Activated CD8-positive, alpha-beta memory T cell treated with anti-CD3 and anti-CD28 coated beads, Interleukin-2, amount 10 ng/mL, durations not matched to agents 7 days and 5 days (primary cell): ENCODE measurements around the gene EZH1. TPM values are rescaled to one million over a fixed set of nuclear protein-coding genes. Genes with fewer than 3 reads are reported as not detected.

Source experiments
- ATAC-seq: fragments of 150-1000 bp; cut with Tn5 transposase; one replicate; pipeline ENCODE4 v1.10.0; 2021; ENCODE audit warnings: moderate library complexity
- CTCF ChIA-PET: fragments of 350-600 bp; sonication (Branson Sonifier 250); formaldehyde crosslinking; loops from one replicate; lab custom pipeline; 2021; ENCODE audit warnings: antibody characterized with exemption; lab: Charles Lee
- DNase-seq: peaks from one replicate; pipeline ENCODE4 v3.0.0-alpha.2; 2020
- H3K27ac Mint-ChIP-seq: one replicate; pipeline ENCODE4 v1.8.0; 2021; ENCODE audit warnings: mild to moderate bottlenecking, mixed read lengths
- H3K27me3 Mint-ChIP-seq: one replicate; pipeline ENCODE4 v1.8.0; 2021; ENCODE audit warnings: mixed read lengths
- H3K36me3 Mint-ChIP-seq: one replicate; pipeline ENCODE4 v1.8.0; 2021; ENCODE audit warnings: mild to moderate bottlenecking, mixed read lengths
- H3K4me1 Mint-ChIP-seq: one replicate; pipeline ENCODE4 v1.8.0; 2021; ENCODE audit warnings: mixed read lengths
- H3K4me3 Mint-ChIP-seq: one replicate; pipeline ENCODE4 v1.8.0; 2021; ENCODE audit warnings: mild to moderate bottlenecking, moderate library complexity, mixed read lengths
- H3K9me3 Mint-ChIP-seq: one replicate; pipeline ENCODE4 v1.8.0; 2022; ENCODE audit warnings: low read depth, mixed read lengths
- total RNA-seq, 2 experiments: library from RNA; stranded (reverse); gene quantifications; one replicate each; pipeline ENCODE4 v1.2.3, GENCODE V29; 2021

EZH1 gene
- total RNA-seq, 2 experiments from 2014 or later: 39.9 to 46.5 TPM

- H3K4me1 Mint-ChIP-seq: peaks cover 51% of the 10 kb centered on the region
- no peak within 1 kb of the TSS for H3K27ac Mint-ChIP-seq
- H3K27me3 Mint-ChIP-seq: peaks cover 39% of the 10 kb centered on the region
- CTCF ChIA-PET: interaction anchor here (1.1 to 2.1 kb wide), 6 partner anchors 8 to 284 kb away, joined by 3 to 17 read pairs (median 4); partner anchors contain the start of genes BECN1 and PSMC3IP
- ATAC-seq (no peak), DNase-seq (no peak)
- H3K36me3 Mint-ChIP-seq: no peaks in the 10 kb centered on the region
- H3K9me3 Mint-ChIP-seq: no peaks in the 10 kb centered on the region
- H3K4me3 Mint-ChIP-seq: peak within 1 kb of the TSS; percentile 46
These were observed 62.7 kb downstream of the EZH1 start, which contains the start of gene CNTNAP1 for GRCh38 chr17:42681976-42682721. TSS of gene CNTNAP1 (plus strand) at chr17:42682531. CDS start at chr17:42682830, 299 bp downstream.

DNA sequence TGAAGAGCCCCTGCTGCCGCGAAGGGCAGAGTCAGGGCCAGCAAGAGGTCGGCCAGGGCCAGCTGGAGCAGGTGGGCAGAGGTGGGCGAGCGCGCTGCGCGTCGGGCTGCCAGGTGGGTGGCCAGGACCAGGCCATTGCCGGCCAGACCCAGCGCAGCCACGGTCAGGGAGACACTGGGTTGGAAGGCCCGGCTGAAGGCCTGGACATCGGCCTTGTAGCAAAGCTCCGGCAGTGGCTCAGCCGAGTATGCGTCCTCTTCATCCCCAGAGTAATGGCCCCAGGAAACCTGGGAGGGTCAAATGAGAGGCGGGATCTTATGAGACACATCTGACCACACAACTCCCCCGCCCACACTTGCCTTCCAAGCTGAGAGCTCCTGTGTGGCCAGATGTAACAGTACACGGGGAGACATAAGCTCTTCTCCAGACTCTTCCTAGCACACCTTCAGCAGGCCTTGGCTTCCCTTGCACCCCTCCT, 64.5 kb downstream of the EZH1 start:
- ATAC-seq (no peak), DNase-seq (no peak)
- peaks cover 47% of the 10 kb centered on the region for H3K27me3 Mint-ChIP-seq
- H3K4me3 Mint-ChIP-seq: no peak overlapping the region
- no peak overlapping the region for H3K27ac Mint-ChIP-seq
- CTCF ChIA-PET: interaction anchor here (0.5 to 6.2 kb wide), 11 partner anchors 11 to 402 kb away, joined by 3 to 92 read pairs (median 4); partner anchors contain the start of genes PSMC3IP, RETREG3, TUBG1 and TUBG2
- H3K9me3 Mint-ChIP-seq: no peaks in the 10 kb centered on the region
- no peaks in the 10 kb centered on the region for H3K36me3 Mint-ChIP-seq
- peaks cover 62% of the 10 kb centered on the region for H3K4me1 Mint-ChIP-seq

- H3K9me3 Mint-ChIP-seq: no peaks in the 10 kb centered on the region
- no peaks in the 10 kb centered on the region for H3K36me3 Mint-ChIP-seq
- peak overlapping the region; percentile 57 for H3K4me3 Mint-ChIP-seq
- peak overlapping the region; percentile 85 for H3K27ac Mint-ChIP-seq
- ATAC-seq: peak; percentile 55
- H3K4me1 Mint-ChIP-seq: peaks cover 65% of the 10 kb centered on the region
- peak; percentile 82 for DNase-seq
- H3K27me3 Mint-ChIP-seq: peaks cover 53% of the 10 kb centered on the region
- CTCF ChIA-PET: interaction anchor here (0.5 to 6.2 kb wide), 17 partner anchors 10 to 269 kb away, joined by 3 to 92 read pairs (median 4); partner anchors contain the start of genes PSMC3IP, RETREG3, TUBG1 and TUBG2
These were observed 65.1 kb downstream of the EZH1 start for GRCh38 chr17:42679492-42680330.

DNA sequence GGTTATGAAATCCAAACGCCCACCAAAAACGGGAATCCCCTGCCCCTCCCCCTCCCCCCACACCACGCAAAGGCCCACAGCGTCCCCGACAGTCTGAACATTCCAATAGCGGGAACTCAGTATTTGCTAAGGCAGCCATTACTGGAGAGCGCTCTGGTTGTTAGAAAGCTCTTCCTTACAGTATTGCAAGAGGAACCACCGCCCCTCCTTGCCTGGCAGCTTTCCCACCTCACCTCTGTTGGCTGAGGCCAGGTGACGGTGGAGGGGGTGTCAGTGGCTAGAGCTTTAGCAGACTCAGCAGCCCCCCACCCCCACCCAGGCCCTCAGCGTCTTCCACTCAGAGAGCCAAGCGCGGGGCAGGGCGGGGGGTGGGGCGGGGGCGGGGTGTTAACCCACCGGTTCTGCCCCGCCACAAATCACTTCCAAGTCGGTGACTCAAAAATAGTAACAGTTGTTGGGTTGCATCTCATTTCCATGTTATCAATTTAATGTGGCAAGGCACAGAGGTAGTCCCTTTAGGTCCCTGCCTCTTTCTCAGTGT, 65.8 kb downstream of the EZH1 start:
- Mint-ChIP-seq H3K9me3 (no peaks in the 10 kb centered on the region), H3K36me3 (no peaks in the 10 kb centered on the region), H3K4me1 (peaks cover 70% of the 10 kb centered on the region), H3K27ac (peak overlapping the region; percentile 89), H3K4me3 (peak overlapping the region; percentile 73), H3K27me3 (peaks cover 54% of the 10 kb centered on the region)
- DNase-seq (peak; percentile 59), ATAC-seq (peak; percentile 2)
- CTCF ChIA-PET: interaction anchor here (0.5 to 6.2 kb wide), 11 partner anchors 9 to 146 kb away, joined by 3 to 92 read pairs (median 4); partner anchors contain the start of genes PSMC3IP, RETREG3, TUBG1 and TUBG2

DNA sequence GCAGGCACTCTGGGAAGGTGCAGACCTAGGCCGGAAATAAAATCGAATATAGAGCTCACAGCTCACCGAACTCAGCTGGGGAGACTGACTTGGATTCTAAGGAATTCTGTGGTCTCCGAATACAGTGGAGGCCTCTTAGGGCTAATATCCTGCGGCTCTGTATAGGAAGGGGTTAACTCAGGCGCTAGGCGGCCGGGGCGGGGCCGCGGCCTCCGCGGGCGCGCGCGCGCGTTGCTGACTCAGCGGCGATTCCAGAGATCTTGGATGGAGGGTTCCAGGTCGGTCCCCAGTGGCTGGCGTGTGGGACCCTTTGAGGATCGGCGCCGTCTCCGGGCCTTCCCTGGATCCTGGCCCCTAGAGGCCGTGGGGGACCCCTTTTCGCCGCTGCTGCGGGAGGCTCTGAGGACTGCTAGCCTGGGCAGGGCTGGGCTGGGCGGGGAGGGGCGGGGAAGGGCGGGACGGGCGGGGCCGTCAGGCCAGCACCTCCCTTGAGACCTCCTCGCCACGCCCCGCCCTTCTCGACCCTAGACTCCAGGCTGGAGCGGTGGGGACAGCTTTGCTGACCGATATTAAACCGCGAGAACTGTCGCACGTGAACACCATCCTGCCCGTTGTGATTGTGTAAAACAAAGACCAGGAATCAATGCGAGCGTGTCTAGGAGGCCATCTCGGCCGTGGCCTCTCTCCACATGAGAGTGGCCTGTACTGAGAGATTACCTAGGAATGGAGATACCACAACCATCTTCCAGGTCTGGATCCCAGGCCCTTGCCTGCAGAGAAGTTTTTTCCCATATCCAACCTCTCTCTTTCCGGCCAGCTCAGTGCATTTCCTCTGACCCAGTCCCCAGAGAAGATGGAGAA, 66.7 kb downstream of the EZH1 start:
- Mint-ChIP-seq H3K27ac (peak overlapping the region; percentile 89), H3K9me3 (no peaks in the 10 kb centered on the region), H3K4me1 (peaks cover 67% of the 10 kb centered on the region), H3K4me3 (peak overlapping the region; percentile 73), H3K27me3 (peaks cover 49% of the 10 kb centered on the region), H3K36me3 (no peaks in the 10 kb centered on the region)
- CTCF ChIA-PET: interaction anchor here (1.3 to 6.2 kb wide), 4 partner anchors 8 to 100 kb away, joined by 4 to 92 read pairs (median 14); partner anchors contain the start of genes PSMC3IP, RETREG3 and TUBG1
- DNase-seq (peak; percentile 84), ATAC-seq (peak; percentile 32)

GRCh38 chr17:42677012-42677857, 67.6 kb downstream of the EZH1 start:
- Mint-ChIP-seq H3K4me3 (peak overlapping the region; percentile 73), H3K27me3 (peaks cover 48% of the 10 kb centered on the region), H3K27ac (peak overlapping the region; percentile 85), H3K4me1 (peaks cover 59% of the 10 kb centered on the region), H3K9me3 (no peaks in the 10 kb centered on the region), H3K36me3 (no peaks in the 10 kb centered on the region)
- ATAC-seq (peak; percentile 81), DNase-seq (peak; percentile 100)
- CTCF ChIA-PET: interaction anchor here (1.0 to 6.2 kb wide), 7 partner anchors 11 to 147 kb away, joined by 3 to 92 read pairs (median 4); partner anchors contain the start of genes BECN1, PSMC3IP, RAMP2 and RETREG3

DNA sequence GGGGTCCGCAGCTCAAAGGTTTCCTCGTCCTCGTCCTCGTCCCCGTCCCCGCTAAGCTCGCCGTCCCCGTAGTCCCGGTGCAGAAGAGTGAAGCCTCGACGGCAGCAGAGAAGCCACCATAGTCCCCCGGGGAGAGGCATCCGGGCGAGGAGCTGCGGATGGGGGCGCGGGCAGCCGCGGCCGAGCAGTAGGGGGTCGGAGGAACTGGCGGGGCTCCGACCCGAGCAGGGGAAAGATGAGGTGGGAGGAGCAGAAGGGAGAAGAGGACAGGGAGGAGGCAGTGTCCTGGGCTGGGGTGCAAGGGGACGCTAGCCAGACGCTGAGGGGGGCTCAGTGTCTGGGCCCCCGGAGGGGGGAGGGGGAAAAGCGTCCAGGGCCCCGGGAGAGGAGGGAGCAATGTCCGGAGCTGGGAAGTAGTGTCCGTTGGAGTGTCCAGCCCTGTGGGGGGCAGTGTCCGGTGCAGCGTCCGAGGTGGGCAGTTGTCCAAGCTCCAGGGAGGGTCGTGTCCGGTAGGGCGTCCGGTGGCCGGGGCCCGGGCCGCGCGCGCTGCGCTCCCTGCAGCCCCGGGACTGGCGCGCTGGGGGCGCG, 68.3 kb downstream of the EZH1 start, which contains the start of gene PLEKHH3:
Gene PLEKHH3, minus strand, starts transcription at position 571 of the 588 bp plus-strand sequence. Its CDS starts 431 bp downstream, at position 140.
- ATAC-seq (no peak), DNase-seq (no peak)
- peaks cover 54% of the 10 kb centered on the region for H3K4me1 Mint-ChIP-seq
- peak within 1 kb of the TSS; percentile 73 for H3K4me3 Mint-ChIP-seq
- no peaks in the 10 kb centered on the region for H3K36me3 Mint-ChIP-seq
- peaks cover 46% of the 10 kb centered on the region for H3K27me3 Mint-ChIP-seq
- CTCF ChIA-PET: interaction anchor here (0.9 to 6.2 kb wide), 9 partner anchors 10 to 148 kb away, joined by 3 to 92 read pairs (median 4); partner anchors contain the start of genes BECN1, PSMC3IP, RAMP2 and RETREG3
- H3K27ac Mint-ChIP-seq: peak within 1 kb of the TSS; percentile 85
- H3K9me3 Mint-ChIP-seq: no peaks in the 10 kb centered on the region

- Mint-ChIP-seq H3K36me3 (no peaks in the 10 kb centered on the region), H3K27me3 (peaks cover 47% of the 10 kb centered on the region), H3K27ac (no peak overlapping the region), H3K4me3 (peak overlapping the region; percentile 73), H3K4me1 (peaks cover 54% of the 10 kb centered on the region), H3K9me3 (no peaks in the 10 kb centered on the region)
- ATAC-seq (no peak), DNase-seq (no peak)
- CTCF ChIA-PET: interaction anchor here (0.9 to 6.2 kb wide), 6 partner anchors 31 to 128 kb away, joined by 3 to 92 read pairs (median 4); partner anchors contain the start of genes PSMC3IP and RAMP2
These were observed 68.8 kb downstream of the EZH1 start for GRCh38 chr17:42675965-42676423.

GRCh38 chr17:42675348-42675964, 69.4 kb downstream of the EZH1 start:
- DNase-seq (no peak), ATAC-seq (no peak)
- CTCF ChIA-PET: interaction anchor here (1.1 to 6.2 kb wide), 4 partner anchors 31 to 121 kb away, joined by 3 to 92 read pairs (median 4); partner anchors contain the start of genes PSMC3IP and RAMP2
- Mint-ChIP-seq H3K4me3 (no peak overlapping the region), H3K27me3 (peaks cover 50% of the 10 kb centered on the region), H3K4me1 (peaks cover 55% of the 10 kb centered on the region), H3K27ac (no peak overlapping the region), H3K36me3 (no peaks in the 10 kb centered on the region), H3K9me3 (no peaks in the 10 kb centered on the region)

DNA sequence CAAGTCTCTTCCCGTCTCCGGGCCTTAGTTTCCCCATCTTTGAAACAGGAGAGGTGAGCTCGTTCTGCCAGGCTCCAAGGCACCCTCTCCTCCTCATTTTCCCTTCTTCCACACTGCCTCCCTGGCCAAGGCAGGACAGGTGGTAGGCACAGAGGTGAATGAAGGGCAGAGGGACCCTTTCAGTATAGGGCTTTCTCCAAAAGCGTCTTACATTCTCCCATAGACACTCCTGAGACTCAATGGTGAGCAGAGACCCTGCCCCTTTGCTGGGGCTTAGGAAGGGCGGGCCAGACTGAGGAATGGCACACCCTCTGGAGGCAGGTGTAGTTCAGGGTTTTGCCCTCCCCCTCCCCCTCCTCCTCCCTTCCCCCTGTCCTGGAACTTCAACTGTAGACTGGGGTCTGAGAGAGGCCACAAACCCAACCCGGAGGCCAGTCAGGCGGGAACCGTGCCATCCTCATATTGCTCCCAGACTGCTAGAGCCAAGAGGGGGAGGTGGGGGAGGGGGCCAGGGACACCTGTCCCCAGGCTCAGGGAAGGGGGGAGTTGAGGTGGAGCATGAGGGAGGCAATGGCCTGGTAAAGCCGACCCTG, 70.0 kb downstream of the EZH1 start:
- no peak for ATAC-seq
- Mint-ChIP-seq H3K27me3 (peaks cover 50% of the 10 kb centered on the region), H3K9me3 (no peaks in the 10 kb centered on the region), H3K27ac (no peak overlapping the region), H3K4me3 (no peak overlapping the region), H3K36me3 (no peaks in the 10 kb centered on the region), H3K4me1 (peaks cover 52% of the 10 kb centered on the region)
- DNase-seq: no peak
- CTCF ChIA-PET: interaction anchor here (1.7 to 2.0 kb wide), 4 partner anchors 8 to 96 kb away, joined by 4 to 10 read pairs (median 5); partner anchors contain the start of genes RETREG3, TUBG1 and TUBG2
